ENCODE results near the gene PNMA6A. TPM values are rescaled to one million over a fixed set of nuclear protein-coding genes. Genes with fewer than 3 reads are reported as not detected.
"Not testable (repeated sequence)": the region's sequence is repeated elsewhere in the genome, so short reads cannot be mapped to it uniquely, and the experiment has no call there.

Gene PNMA6A
- total RNA-seq (under 1 TPM; 0.33 to 0.54 (median 0.47) TPM), total RNA-seq (0 to 1.1 (median 0.25) reads per million in 29 experiments)
- 0.37 TPM for total RNA-seq (2013)

- H3K9me3 Mint-ChIP-seq; H3K9me3 ChIP-seq; H3K27me3 ChIP-seq (replicated peaks in 1 of 2; ENCODE audit: control insufficient read depth in 2 of 2, extremely low read depth in 1 of 2, insufficient read depth in 2 of 2, low read length in 1 of 2); H3K27me3 Mint-ChIP-seq; DNase-seq; CTCF ChIA-PET; H3K36me3 ChIP-seq (ENCODE audit: control insufficient read depth in 2 of 2, extremely low read depth in 1 of 2, insufficient read depth in 1 of 2, low read length in 1 of 2); H3K36me3 Mint-ChIP-seq; H3K4me1 Mint-ChIP-seq; H3K27ac ChIP-seq (ENCODE audit: low read length); H3K4me3 ChIP-seq (ENCODE audit: control insufficient read depth in 1 of 2, extremely low read depth in 1 of 2, low read length in 1 of 2); H3K4me1 ChIP-seq (ENCODE audit: control insufficient read depth in 1 of 2, extremely low read depth in 1 of 2, insufficient read depth in 2 of 2, low read length in 2 of 2); H3K27ac Mint-ChIP-seq; POLR2A ChIA-PET; H3K4me3 Mint-ChIP-seq: not testable (repeated sequence)
- ATAC-seq (replicated peaks in 1 of 4), result peak; percentile 74 to 81 (median 80)
- no CpG with 5 or more reads among the region's 76 CpGs for WGBS (ENCODE audit: insufficient coverage)
These were observed at the start of gene PNMA6A for GRCh38 chrX:153071909-153072583. Gene PNMA6A (plus strand): TSS chrX:153072454. CDS start chrX:153073063, 609 bp downstream.

DNA sequence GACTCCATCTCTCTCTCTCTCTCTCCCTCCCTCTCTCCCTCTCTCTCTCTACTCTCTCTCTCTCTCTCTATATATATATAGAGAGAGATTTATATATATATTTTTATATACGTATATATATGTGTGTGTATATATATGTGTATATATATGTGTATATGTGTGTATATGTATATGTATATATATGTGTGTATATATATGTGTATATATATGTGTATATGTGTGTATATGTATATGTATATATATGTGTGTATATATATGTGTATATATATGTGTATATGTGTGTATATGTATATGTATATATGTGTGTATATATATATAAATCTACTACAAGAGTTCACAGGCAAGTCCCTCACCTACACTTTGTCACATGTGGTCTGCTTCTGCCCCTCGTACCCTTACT is 45.8 kb upstream of the PNMA6A start:
- H3K4me3 Mint-ChIP-seq; H3K27ac Mint-ChIP-seq; H3K9me3 Mint-ChIP-seq; H3K4me1 Mint-ChIP-seq; H3K27me3 ChIP-seq (replicated peaks in 1 of 2; ENCODE audit: control insufficient read depth in 2 of 2, extremely low read depth in 1 of 2, insufficient read depth in 2 of 2, low read length in 1 of 2); H3K36me3 Mint-ChIP-seq; H3K4me3 ChIP-seq (ENCODE audit: control insufficient read depth in 1 of 2, extremely low read depth in 1 of 2, low read length in 1 of 2); H3K9me3 ChIP-seq; H3K27ac ChIP-seq (ENCODE audit: low read length); DNase-seq; ATAC-seq (replicated peaks in 1 of 4); H3K36me3 ChIP-seq (ENCODE audit: control insufficient read depth in 2 of 2, extremely low read depth in 1 of 2, insufficient read depth in 1 of 2, low read length in 1 of 2): not testable (repeated sequence)
- CTCF ChIA-PET, result interaction anchor here in 1 of 2 donors (0.8 kb wide), 1 partner anchor 27 kb away, joined by 3 read pairs; no protein-coding TSS in a partner anchor
- peaks cover 0 to 21% of the 10 kb centered on the region in 2 experiments for H3K4me1 ChIP-seq (ENCODE audit: control insufficient read depth in 1 of 2, extremely low read depth in 1 of 2, insufficient read depth in 2 of 2, low read length in 2 of 2)
- no CpG with 5 or more reads among the region's 2 CpGs for WGBS (ENCODE audit: insufficient coverage)
- POLR2A ChIA-PET, result interaction anchor here in 1 of 2 donors (0.6 kb wide), 1 partner anchor 20 kb away, joined by 3 read pairs; no protein-coding TSS in a partner anchor
- H3K27me3 Mint-ChIP-seq, result peaks cover 0 to 14% of the 10 kb centered on the region in 2 donors

DNA sequence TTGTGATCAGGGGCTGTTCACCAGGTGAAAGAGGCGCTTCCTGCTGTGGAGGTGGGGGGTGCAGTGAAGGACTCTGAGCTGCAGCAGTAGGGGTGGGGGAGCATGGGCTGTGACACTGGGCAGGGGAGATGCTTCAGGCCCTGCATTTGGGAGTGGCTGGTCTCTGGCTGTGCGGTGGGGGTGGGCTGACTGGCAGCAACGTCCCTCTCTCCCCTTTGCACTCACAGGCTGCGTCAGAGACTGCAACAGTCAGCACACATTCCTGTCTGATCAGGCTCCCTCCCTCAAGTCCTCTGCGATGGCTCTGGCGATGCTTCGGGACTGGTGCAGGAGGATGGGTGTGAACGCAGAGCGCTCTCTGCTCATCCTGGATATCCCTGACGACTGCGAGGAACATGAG is 43.8 kb upstream of the PNMA6A start:
- POLR2A ChIA-PET; H3K36me3 ChIP-seq (ENCODE audit: control insufficient read depth in 2 of 2, extremely low read depth in 1 of 2, insufficient read depth in 1 of 2, low read length in 1 of 2); H3K4me3 ChIP-seq (ENCODE audit: control insufficient read depth in 1 of 2, extremely low read depth in 1 of 2, low read length in 1 of 2); H3K9me3 ChIP-seq; H3K27me3 ChIP-seq (replicated peaks in 1 of 2; ENCODE audit: control insufficient read depth in 2 of 2, extremely low read depth in 1 of 2, insufficient read depth in 2 of 2, low read length in 1 of 2); H3K9me3 Mint-ChIP-seq; H3K27ac Mint-ChIP-seq; H3K36me3 Mint-ChIP-seq; ATAC-seq (replicated peaks in 1 of 4); H3K4me3 Mint-ChIP-seq; H3K27ac ChIP-seq (ENCODE audit: low read length): not testable (repeated sequence)
- peaks cover 0 to 37% of the 10 kb centered on the region in 2 experiments for H3K4me1 ChIP-seq (ENCODE audit: control insufficient read depth in 1 of 2, extremely low read depth in 1 of 2, insufficient read depth in 2 of 2, low read length in 2 of 2)
- Mint-ChIP-seq H3K27me3 (peaks cover 0 to 11% of the 10 kb centered on the region in 2 donors), H3K4me1 (peaks cover 0 to 15% (median 14%) of the 10 kb centered on the region in 3 donors)
- CTCF ChIA-PET, result interaction anchor here in 1 of 2 donors (0.6 kb wide), 1 partner anchor 483 kb away, joined by 5 read pairs; no protein-coding TSS in a partner anchor
- DNase-seq, result peak in 5 of 35 experiments; percentile 5 to 60 (median 21)
- WGBS (ENCODE audit: insufficient coverage), result no CpG with 5 or more reads among the region's 11 CpGs

DNA sequence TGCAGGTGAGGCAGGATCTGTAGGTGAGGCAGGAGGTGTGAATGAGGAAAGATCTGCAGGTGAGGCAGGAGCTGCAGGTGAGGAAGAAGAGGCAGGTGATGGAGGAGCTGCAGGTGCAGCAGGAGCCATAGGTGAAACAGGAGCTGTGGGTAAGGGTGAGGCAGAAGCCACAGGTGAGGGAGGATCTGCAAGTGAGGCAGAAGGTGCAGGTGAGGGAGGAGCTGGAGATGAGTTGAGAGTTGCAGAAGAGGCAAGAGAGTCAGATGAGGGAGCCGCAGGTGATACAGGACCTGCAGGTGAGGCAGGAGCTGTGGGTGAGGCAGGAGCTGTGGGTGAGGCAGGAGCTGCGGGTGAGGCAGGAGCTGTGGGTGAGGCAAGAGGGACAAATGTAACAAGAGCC is 43.1 kb upstream of the PNMA6A start:
- H3K4me3 ChIP-seq (ENCODE audit: control insufficient read depth in 1 of 2, extremely low read depth in 1 of 2, low read length in 1 of 2), result no peak overlapping the region
- WGBS (ENCODE audit: insufficient coverage), result 100% methylated on average over 1 of the region's 2 CpGs
- H3K27ac ChIP-seq (ENCODE audit: low read length), result no peak overlapping the region
- no peaks in the 10 kb centered on the region for H3K36me3 ChIP-seq (ENCODE audit: control insufficient read depth in 2 of 2, extremely low read depth in 1 of 2, insufficient read depth in 1 of 2, low read length in 1 of 2)
- no peak for ATAC-seq (replicated peaks in 1 of 4)
- H3K4me3 Mint-ChIP-seq, result no peak overlapping the region
- peaks cover 0 to 20% (median 18%) of the 10 kb centered on the region in 3 donors for H3K4me1 Mint-ChIP-seq
- H3K27me3 Mint-ChIP-seq, result peaks cover 0 to 7% of the 10 kb centered on the region in 2 donors
- H3K27me3 ChIP-seq (replicated peaks in 1 of 2; ENCODE audit: control insufficient read depth in 2 of 2, extremely low read depth in 1 of 2, insufficient read depth in 2 of 2, low read length in 1 of 2), result no peaks in the 10 kb centered on the region
- no peaks in the 10 kb centered on the region for H3K36me3 Mint-ChIP-seq
- H3K9me3 Mint-ChIP-seq, result no peaks in the 10 kb centered on the region
- POLR2A ChIA-PET, result no interaction called here
- no peak overlapping the region for H3K27ac Mint-ChIP-seq
- H3K4me1 ChIP-seq (ENCODE audit: control insufficient read depth in 1 of 2, extremely low read depth in 1 of 2, insufficient read depth in 2 of 2, low read length in 2 of 2), result peaks cover 0 to 37% of the 10 kb centered on the region in 2 experiments
- DNase-seq, result no peak
- CTCF ChIA-PET, result no interaction called here
- H3K9me3 ChIP-seq, result no peaks in the 10 kb centered on the region

DNA sequence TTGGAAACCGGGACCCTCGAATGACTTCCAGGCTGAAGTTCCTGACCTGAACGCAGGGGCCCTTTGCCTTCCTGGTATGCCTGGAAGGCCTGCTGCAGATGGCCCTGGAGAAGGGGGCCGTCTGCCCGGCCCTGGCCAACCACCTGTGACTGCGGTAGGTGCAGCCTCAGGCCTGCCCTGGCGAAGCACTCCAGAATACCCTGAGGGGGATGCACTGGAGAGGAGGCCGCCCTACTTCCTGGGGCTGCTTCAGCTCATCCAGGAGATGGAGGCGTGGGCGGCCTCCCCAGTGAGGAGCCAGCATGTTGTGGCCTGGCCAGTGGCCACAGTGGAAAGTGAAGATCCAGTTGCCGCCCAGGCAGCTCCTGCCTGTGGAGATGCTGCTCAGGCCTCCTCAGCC is 42.4 kb upstream of the PNMA6A start:
- Histone ChIP-seq H3K27ac (ENCODE audit: low read length) (no peak overlapping the region), H3K27me3 (replicated peaks in 1 of 2; ENCODE audit: control insufficient read depth in 2 of 2, extremely low read depth in 1 of 2, insufficient read depth in 2 of 2, low read length in 1 of 2) (no peaks in the 10 kb centered on the region), H3K36me3 (ENCODE audit: control insufficient read depth in 2 of 2, extremely low read depth in 1 of 2, insufficient read depth in 1 of 2, low read length in 1 of 2) (no peaks in the 10 kb centered on the region), H3K4me3 (ENCODE audit: control insufficient read depth in 1 of 2, extremely low read depth in 1 of 2, low read length in 1 of 2) (no peak overlapping the region), H3K9me3 (no peaks in the 10 kb centered on the region), H3K4me1 (ENCODE audit: control insufficient read depth in 1 of 2, extremely low read depth in 1 of 2, insufficient read depth in 2 of 2, low read length in 2 of 2) (peaks cover 0 to 37% of the 10 kb centered on the region in 2 experiments)
- peaks cover 0 to 7% of the 10 kb centered on the region in 2 donors for H3K27me3 Mint-ChIP-seq
- peaks cover 3 to 4% (median 4%) of the 10 kb centered on the region in 3 donors for H3K9me3 Mint-ChIP-seq
- DNase-seq (no peak), ATAC-seq (replicated peaks in 1 of 4) (no peak)
- CTCF ChIA-PET, result interaction anchor here in 1 of 2 donors (0.6 kb wide), 1 partner anchor 639 kb away, joined by 4 read pairs; no protein-coding TSS in a partner anchor
- peaks cover 0 to 24% (median 18%) of the 10 kb centered on the region in 3 donors for H3K4me1 Mint-ChIP-seq
- H3K27ac Mint-ChIP-seq, result no peak overlapping the region
- H3K36me3 Mint-ChIP-seq, result peaks cover 3% of the 10 kb centered on the region
- no peak overlapping the region for H3K4me3 Mint-ChIP-seq
- POLR2A ChIA-PET, result no interaction called here
- WGBS (ENCODE audit: insufficient coverage), result 93% methylated on average over 7 of the region's 11 CpGs

- ChIA-PET CTCF (interaction anchor here in 1 of 2 donors (1.1 kb wide), 1 partner anchor 579 kb away, joined by 4 read pairs; no protein-coding TSS in a partner anchor), POLR2A (no interaction called here)
- Mint-ChIP-seq H3K9me3 (peaks cover 3 to 4% (median 4%) of the 10 kb centered on the region in 3 donors), H3K36me3 (peaks cover 9% of the 10 kb centered on the region), H3K27me3 (peaks cover 0 to 7% of the 10 kb centered on the region in 2 donors), H3K4me3 (no peak overlapping the region), H3K27ac (no peak overlapping the region), H3K4me1 (peaks cover 0 to 24% (median 18%) of the 10 kb centered on the region in 3 donors)
- Histone ChIP-seq H3K27me3 (replicated peaks in 1 of 2; ENCODE audit: control insufficient read depth in 2 of 2, extremely low read depth in 1 of 2, insufficient read depth in 2 of 2, low read length in 1 of 2) (no peaks in the 10 kb centered on the region), H3K4me3 (ENCODE audit: control insufficient read depth in 1 of 2, extremely low read depth in 1 of 2, low read length in 1 of 2) (no peak overlapping the region), H3K4me1 (ENCODE audit: control insufficient read depth in 1 of 2, extremely low read depth in 1 of 2, insufficient read depth in 2 of 2, low read length in 2 of 2) (peaks cover 0 to 37% of the 10 kb centered on the region in 2 experiments), H3K36me3 (ENCODE audit: control insufficient read depth in 2 of 2, extremely low read depth in 1 of 2, insufficient read depth in 1 of 2, low read length in 1 of 2) (no peaks in the 10 kb centered on the region), H3K27ac (ENCODE audit: low read length) (no peak overlapping the region), H3K9me3 (no peaks in the 10 kb centered on the region)
- DNase-seq (no peak), ATAC-seq (replicated peaks in 1 of 4) (no peak)
- 100% methylated on average over 2 of the region's 12 CpGs for WGBS (ENCODE audit: insufficient coverage)
These were observed 41.5 kb upstream of the PNMA6A start for GRCh38 chrX:153030801-153031200.
